GM12878 (cell line): ENCODE measurements around the gene ZFPM1. TPM values are rescaled to one million over a fixed set of nuclear protein-coding genes. Genes with fewer than 3 reads are reported as not detected.

Source experiments
- ATAC-seq: fragments of 200-7000 bp; cut with Tn5 transposase; 3 replicates; pipeline ENCODE4 v1.9.1; 2020; ENCODE audit warnings: mild to moderate bottlenecking, moderate library complexity
- BruUV-seq: library from RNA; stranded (reverse); fragments of 400-500 nt; replicated peaks from 2 replicates; lab custom pipeline; 2021; lab: Mats Ljungman, UMichigan
- CTCF ChIA-PET: fragments of 300-600 bp; sonication (Branson Sonifier 250); formaldehyde crosslinking; extraction: SDS; loops from one replicate; lab custom pipeline; 2021; ENCODE audit warnings: inconsistent platforms; lab: Yijun Ruan, JAX
- POLR2A ChIA-PET: fragments of 350-600 bp; formaldehyde crosslinking; extraction: SDS; loops from one replicate; lab custom pipeline; 2021; ENCODE audit warnings: inconsistent platforms; lab: Charles Lee
- RAD21 ChIA-PET: fragments of 300-600 bp; sonication (Branson Sonifier 250); formaldehyde crosslinking; loops from one replicate; lab custom pipeline; 2023; ENCODE audit warnings: antibody characterized with exemption; ENCODE audit not compliant: unreplicated experiment; lab: Charles Lee
- SMC1A ChIA-PET: fragments of 300-600 bp; sonication (Branson Sonifier 250); formaldehyde crosslinking; loops from one replicate; lab custom pipeline; 2023; ENCODE audit not compliant: unreplicated experiment, uncharacterized antibody; lab: Charles Lee
- DNase-seq: peaks from one replicate; pipeline ENCODE4 v3.0.0-alpha.2; 2011; ENCODE audit warnings: low read depth, low spot score
- FAIRE-seq: peaks from 3 replicates; lab custom pipeline; 2011; peaks lifted over from hg19 to GRCh38; lab: Jason Lieb, UNC
- H2AFZ ChIP-seq: 2 replicates; pipeline ENCODE4 v1.6.0; 2011; ENCODE audit warnings: low read depth, low read length, control low read depth; ENCODE audit not compliant: control insufficient read depth
- H3K27ac ChIP-seq: 2 replicates; pipeline ENCODE4 v1.5.1; 2011; ENCODE audit warnings: control low read depth; ENCODE audit not compliant: control insufficient read depth, insufficient read depth
- H3K27me3 ChIP-seq, 2 experiments: replicated peaks in 1 of 2; 2 replicates each; pipeline versions ENCODE4 v1.6.0 to v1.6.1; 2011; ENCODE audit warnings: low read length in 1 of 2; ENCODE audit not compliant: control insufficient read depth in 2 of 2, insufficient read depth in 2 of 2
- H3K36me3 ChIP-seq, 2 experiments: 2 replicates each; pipeline ENCODE4 v1.5.1; 2011; ENCODE audit warnings: low read length in 1 of 2; ENCODE audit not compliant: control insufficient read depth in 2 of 2, insufficient read depth in 2 of 2
- H3K4me1 ChIP-seq: 2 replicates; pipeline ENCODE4 v1.6.1; 2011; ENCODE audit warnings: mild to moderate bottlenecking, low read length, moderate library complexity, mixed read lengths; ENCODE audit not compliant: control insufficient read depth, insufficient read depth
- H3K4me2 ChIP-seq: 2 replicates; pipeline ENCODE4 v1.6.0; 2011; ENCODE audit warnings: control low read depth; ENCODE audit not compliant: control insufficient read depth, insufficient read depth
- H3K4me3 ChIP-seq: fragments of 200-600 bp; sonication (generic); 2 replicates; pipeline ENCODE4 v1.5.1; 2016
- H3K79me2 ChIP-seq: 2 replicates; pipeline ENCODE4 v1.6.0; 2011; ENCODE audit warnings: low read length; ENCODE audit not compliant: control insufficient read depth, insufficient read depth
- H3K9ac ChIP-seq: 2 replicates; pipeline ENCODE4 v1.8.0; 2011; ENCODE audit warnings: low read length, control low read depth, mixed read lengths; ENCODE audit not compliant: control insufficient read depth, insufficient read depth
- H3K9me3 ChIP-seq: replicated peaks from 3 replicates; pipeline ENCODE4 v1.5.1; 2011; ENCODE audit warnings: mild to moderate bottlenecking, low read length; ENCODE audit not compliant: control insufficient read depth, insufficient read depth
- H4K20me1 ChIP-seq: 2 replicates; pipeline ENCODE4 v1.6.0; 2011; ENCODE audit not compliant: control insufficient read depth, insufficient read depth
- BRCA1 ChIP-seq: IDR thresholded peaks from 2 replicates; pipeline ENCODE4 v1.6.1; 2011; ENCODE audit warnings: low read depth, low read length, improper control_type of control experiment
- EED ChIP-seq: sonication (generic); IDR thresholded peaks from 2 replicates; pipeline ENCODE4 v1.6.1; 2016; ENCODE audit warnings: antibody characterized with exemption, low read depth
- HDAC2 ChIP-seq: fragments of 200-600 bp; sonication (generic); IDR thresholded peaks from 2 replicates; pipeline ENCODE4 v1.6.1; 2017
- JUND ChIP-seq: IDR thresholded peaks from 2 replicates; pipeline ENCODE4 v1.6.1; 2012; ENCODE audit warnings: low read depth, mild to moderate bottlenecking, low read length, improper control_type of control experiment, moderate library complexity
- KDM1A ChIP-seq: fragments of 200-600 bp; sonication (generic); IDR thresholded peaks from 2 replicates; pipeline ENCODE4 v1.6.1; 2016; ENCODE audit warnings: borderline replicate concordance
- MEF2B ChIP-seq: fragments of 450-650 bp; IDR thresholded peaks from 2 replicates; pipeline ENCODE4 v1.6.1; 2018; ENCODE audit warnings: mild to moderate bottlenecking, moderate library complexity; ENCODE audit not compliant: partially characterized antibody, poor library complexity, severe bottlenecking
- MXI1 ChIP-seq: fragments of 150-350 bp; IDR thresholded peaks from 2 replicates; pipeline ENCODE4 v1.6.1; 2011; ENCODE audit warnings: low read depth, mild to moderate bottlenecking, inconsistent platforms, low read length, improper control_type of control experiment
- MYB ChIP-seq: fragments of 150-350 bp; IDR thresholded peaks from 2 replicates; pipeline ENCODE4 v1.6.1; 2014; ENCODE audit warnings: mild to moderate bottlenecking, low read depth, low read length, borderline replicate concordance
- NBN ChIP-seq: fragments of 450-650 bp; IDR thresholded peaks from 2 replicates; pipeline ENCODE4 v1.6.1; 2016
- RUNX3 ChIP-seq: IDR thresholded peaks from 2 replicates; pipeline ENCODE4 v1.6.1; 2012; ENCODE audit warnings: low read length, inconsistent platforms
- SREBF2 ChIP-seq: IDR thresholded peaks from 2 replicates; pipeline ENCODE4 v1.6.1; 2012; ENCODE audit warnings: mild to moderate bottlenecking, low read length
- SUPT20H ChIP-seq: IDR thresholded peaks from 2 replicates; pipeline ENCODE4 v1.6.1; 2011; ENCODE audit warnings: low read depth, mild to moderate bottlenecking, low read length, moderate library complexity, borderline replicate concordance; ENCODE audit not compliant: control insufficient read depth
- ZNF384 ChIP-seq: IDR thresholded peaks from 2 replicates; pipeline ENCODE4 v1.6.1; 2012; ENCODE audit warnings: low read depth, mild to moderate bottlenecking, low read length, improper control_type of control experiment, borderline replicate concordance
- ZSCAN29 ChIP-seq: fragments of 450-650 bp; IDR thresholded peaks from 2 replicates; pipeline ENCODE4 v1.6.1; 2017; ENCODE audit warnings: mild to moderate bottlenecking, moderate library complexity
- WGBS: methylation state at CpG from one replicate; pipeline ENCODE4 v1.1.6; 2016; ENCODE audit warnings: low lambda C conversion rate; ENCODE audit not compliant: insufficient replicate concordance, insufficient coverage; ENCODE audit errors: missing lambda C conversion rate; 5-methylcytosine and 5-hydroxymethylcytosine counted together
- in situ Hi-C: fragments of 300-500 bp; cut with MboI; formaldehyde crosslinking; loops from 9 replicates; pipeline ENCODE4 v1.14.3; 2018; ENCODE audit warnings: mixed read lengths
- intact Hi-C: fragments of 100-400 bp; cut with micrococcal nuclease; formaldehyde crosslinking; loops from one replicate; pipeline ENCODE4 v1.14.2; 2022; ENCODE audit not compliant: unreplicated experiment
- polyA plus RNA-seq, 11 experiments: library from polyadenylated mRNA; depleted of rRNA in 4 of 11; unstranded in 6 of 11; stranded (reverse) in 5 of 11; fragments of >200 nt; fragmentation: Nextera tagmentation in 4 of 11; fragmentation: Illumina TruSeq in 1 of 11; extraction: Ambion mirVana in 4 of 11; extraction: Trizol in 1 of 11; gene quantifications; 1 replicate in 1 of 11; 2 replicates in 10 of 11; pipeline versions ENCODE4 v1.2.1 to v1.2.3, GENCODE V29; 2011 to 2016; ENCODE audit warnings: inconsistent platforms in 2 of 11, missing spikeins in 2 of 11, low read depth in 1 of 11
- total RNA-seq, 4 experiments: library from RNA; depleted of rRNA in 3 of 4; stranded (reverse); fragments of >200 nt in 3 of 4; fragmentation: Illumina TruSeq in 1 of 4; extraction: Trizol in 1 of 4; gene quantifications; 2 replicates each; pipeline versions ENCODE4 v1.2.1 to v1.2.3, GENCODE V29; 2013 to 2021
- TF ChIP-seq, protein P1 (sequence below): IDR thresholded peaks from 2 replicates; pipeline ENCODE4 v1.6.1; 2011; ENCODE audit warnings: mild to moderate bottlenecking, low read depth, low read length, moderate library complexity; ENCODE audit not compliant: insufficient replicate concordance
- TF ChIP-seq, protein P2 (sequence below), 3 experiments: IDR thresholded peaks in 2 of 3; conservative IDR thresholded peaks in 1 of 3; 2 replicates each; pipeline ENCODE4 v1.5.1; 2011; ENCODE audit warnings: low read depth in 3 of 3, low read length in 3 of 3, mild to moderate bottlenecking in 3 of 3, control low read depth in 2 of 3, moderate library complexity in 2 of 3, inconsistent platforms in 1 of 3, mixed read lengths in 1 of 3; ENCODE audit not compliant: control insufficient read depth in 2 of 3, insufficient read depth in 1 of 3; ENCODE audit errors: extremely low read depth in 1 of 3

Gene ZFPM1
- total and polyA plus RNA-seq, 10 of the 15 experiments (the other 5 are each of a cell fraction or from before 2014, with no cell fraction given): 0.02 to 5.1 (median 0.30) TPM

DNA sequence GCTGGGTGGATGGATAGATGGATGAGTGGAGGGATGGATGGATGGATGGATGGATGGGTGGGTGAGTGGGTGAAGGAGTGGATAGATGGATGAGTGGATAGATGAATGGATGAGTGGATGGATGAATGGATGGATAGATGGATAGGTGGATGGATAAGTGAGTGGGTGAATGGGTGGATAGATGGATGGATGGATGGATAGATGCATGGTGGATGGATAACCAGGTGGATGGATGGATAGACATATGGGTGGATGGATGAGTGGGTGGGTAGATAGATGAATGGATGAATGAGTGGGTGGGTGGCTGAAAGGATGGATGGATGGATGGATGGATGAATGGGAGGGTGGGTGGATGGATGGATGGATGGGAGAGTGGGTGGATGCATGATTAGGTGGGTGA is 66.2 kb downstream of the ZFPM1 start (continued):
- TF ChIP-seq, protein P1, sequence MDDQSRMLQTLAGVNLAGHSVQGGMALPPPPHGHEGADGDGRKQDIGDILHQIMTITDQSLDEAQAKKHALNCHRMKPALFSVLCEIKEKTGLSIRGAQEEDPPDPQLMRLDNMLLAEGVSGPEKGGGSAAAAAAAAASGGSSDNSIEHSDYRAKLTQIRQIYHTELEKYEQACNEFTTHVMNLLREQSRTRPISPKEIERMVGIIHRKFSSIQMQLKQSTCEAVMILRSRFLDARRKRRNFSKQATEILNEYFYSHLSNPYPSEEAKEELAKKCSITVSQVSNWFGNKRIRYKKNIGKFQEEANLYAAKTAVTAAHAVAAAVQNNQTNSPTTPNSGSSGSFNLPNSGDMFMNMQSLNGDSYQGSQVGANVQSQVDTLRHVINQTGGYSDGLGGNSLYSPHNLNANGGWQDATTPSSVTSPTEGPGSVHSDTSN: no peak
- TF ChIP-seq SREBF2: no peak
- TF ChIP-seq ZNF384: no peak
- no peak for TF ChIP-seq MXI1
- no peak for TF ChIP-seq ZSCAN29

DNA sequence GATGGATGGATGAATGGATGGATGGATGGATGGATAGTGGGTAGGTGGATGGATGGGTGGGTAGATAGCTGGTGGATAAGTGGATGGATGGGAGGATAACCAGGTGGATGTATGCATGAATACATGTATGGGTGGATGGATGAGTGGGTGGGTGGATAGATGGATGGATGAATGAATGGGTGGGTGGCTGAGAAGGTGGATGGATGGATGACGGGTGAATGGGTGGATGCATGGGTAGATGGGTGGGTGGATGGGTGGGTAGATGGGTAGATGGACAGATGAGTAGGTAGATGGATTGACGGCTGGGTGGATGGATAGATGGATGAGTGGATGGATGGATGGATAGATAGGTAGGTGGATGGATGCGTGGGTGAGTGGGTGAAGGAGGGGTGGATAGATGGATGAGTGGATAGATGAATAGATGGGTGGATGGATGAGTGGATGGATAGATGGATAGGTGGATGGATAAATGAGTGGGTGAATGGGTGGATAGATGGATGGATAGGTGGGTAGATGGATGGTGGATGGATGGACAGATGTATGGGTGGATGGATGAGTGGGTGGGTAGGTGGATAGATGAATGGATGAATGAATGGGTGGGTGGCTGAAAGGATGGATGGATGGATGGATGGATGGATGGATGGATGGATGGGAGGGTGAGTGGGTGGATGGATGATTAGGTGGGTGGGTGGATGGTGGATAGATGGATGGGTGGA is 67.0 kb downstream of the ZFPM1 start:
- H3K4me3 ChIP-seq: no peak overlapping the region
- no peaks in the 10 kb centered on the region for H3K79me2 ChIP-seq
- intact Hi-C loops: no loop called here
- ChIA-PET RAD21 (no interaction called here), POLR2A (no interaction called here), SMC1A (no interaction called here)
- no peak overlapping the region for H3K27ac ChIP-seq
- no peak overlapping the region for H3K9ac ChIP-seq
- no peak overlapping the region for H2AFZ ChIP-seq
- no peaks in the 10 kb centered on the region for H3K4me1 ChIP-seq
- in situ Hi-C loops: no loop called here
- no peak overlapping the region for H3K4me2 ChIP-seq
- FAIRE-seq: no peak
- WGBS: 79% methylated on average over 3 of the region's 3 CpGs
- no peak for DNase-seq
- no TSS peak for BruUV-seq
- no peaks in the 10 kb centered on the region for H3K27me3 ChIP-seq
- no peaks in the 10 kb centered on the region for H3K36me3 ChIP-seq
- H4K20me1 ChIP-seq: no peaks in the 10 kb centered on the region
- no peak for TF ChIP-seq RUNX3
- TF ChIP-seq KDM1A: no peak
- TF ChIP-seq HDAC2: no peak
- no peak for TF ChIP-seq MYB
- no peak for TF ChIP-seq MEF2B
- TF ChIP-seq, protein P2, sequence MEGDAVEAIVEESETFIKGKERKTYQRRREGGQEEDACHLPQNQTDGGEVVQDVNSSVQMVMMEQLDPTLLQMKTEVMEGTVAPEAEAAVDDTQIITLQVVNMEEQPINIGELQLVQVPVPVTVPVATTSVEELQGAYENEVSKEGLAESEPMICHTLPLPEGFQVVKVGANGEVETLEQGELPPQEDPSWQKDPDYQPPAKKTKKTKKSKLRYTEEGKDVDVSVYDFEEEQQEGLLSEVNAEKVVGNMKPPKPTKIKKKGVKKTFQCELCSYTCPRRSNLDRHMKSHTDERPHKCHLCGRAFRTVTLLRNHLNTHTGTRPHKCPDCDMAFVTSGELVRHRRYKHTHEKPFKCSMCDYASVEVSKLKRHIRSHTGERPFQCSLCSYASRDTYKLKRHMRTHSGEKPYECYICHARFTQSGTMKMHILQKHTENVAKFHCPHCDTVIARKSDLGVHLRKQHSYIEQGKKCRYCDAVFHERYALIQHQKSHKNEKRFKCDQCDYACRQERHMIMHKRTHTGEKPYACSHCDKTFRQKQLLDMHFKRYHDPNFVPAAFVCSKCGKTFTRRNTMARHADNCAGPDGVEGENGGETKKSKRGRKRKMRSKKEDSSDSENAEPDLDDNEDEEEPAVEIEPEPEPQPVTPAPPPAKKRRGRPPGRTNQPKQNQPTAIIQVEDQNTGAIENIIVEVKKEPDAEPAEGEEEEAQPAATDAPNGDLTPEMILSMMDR (IDR thresholded peaks at IDR 0.05 in 2 of 3, conservative IDR thresholded peaks at IDR 0.05 in 1 of 3; ENCODE audit: control insufficient read depth in 2 of 3, extremely low read depth in 1 of 3, insufficient read depth in 1 of 3, low read depth in 3 of 3, low read length in 3 of 3): no peak
- TF ChIP-seq SUPT20H: no peak
- TF ChIP-seq NBN: no peak
- TF ChIP-seq BRCA1: no peak
- no peak for TF ChIP-seq EED
- no peak for TF ChIP-seq ZNF384
- no peak for TF ChIP-seq JUND
- TF ChIP-seq, all 136 proteins: peak for 0
- no peak for ATAC-seq
- CTCF ChIA-PET: no interaction called here
- no peaks in the 10 kb centered on the region for H3K9me3 ChIP-seq
